AG04450 (cell line): ENCODE measurements around the gene DDX27. TPM values are rescaled to one million over a fixed set of nuclear protein-coding genes. Genes with fewer than 3 reads are reported as not detected.
A peak's percentile ranks its signal among the peaks of the same experiment; 100 is the strongest.

Experiments
- CTCF ChIA-PET: fragments of 300-600, 350-600 bp; formaldehyde crosslinking; extraction: SDS; loops from one replicate; lab custom pipeline; 2022; ENCODE audit warnings: antibody characterized with exemption, inconsistent platforms; lab: Charles Lee
- POLR2A ChIA-PET: fragments of 350-600 bp; formaldehyde crosslinking; extraction: SDS; loops from one replicate; lab custom pipeline; 2021; ENCODE audit warnings: antibody characterized with exemption, inconsistent platforms; lab: Yijun Ruan, JAX
- DNase-seq: peaks from one replicate; pipeline ENCODE4 v3.0.0-alpha.2; 2011; ENCODE audit warnings: low read depth, low spot score
- H3K27ac ChIP-seq: one replicate; pipeline ENCODE4 v1.5.1; 2012; ENCODE audit warnings: low read depth, low read length, control low read depth
- H3K27me3 ChIP-seq: one replicate; pipeline ENCODE4 v1.6.0; 2012; ENCODE audit warnings: low read length; ENCODE audit not compliant: control insufficient read depth, insufficient read depth
- H3K4me3 ChIP-seq: 2 replicates; pipeline ENCODE4 v1.5.1; 2011; ENCODE audit warnings: mild to moderate bottlenecking, low read depth, low read length, control low read depth
- H3K9me3 ChIP-seq: 2 replicates; pipeline ENCODE4 v1.5.1; 2012; ENCODE audit warnings: low read length; ENCODE audit not compliant: control insufficient read depth, insufficient read depth
- CTCF ChIP-seq: IDR thresholded peaks from 2 replicates; pipeline ENCODE4 v1.5.1; 2011; ENCODE audit warnings: low read depth, low read length, control low read depth, inconsistent platforms
- polyA plus RNA-seq: library from polyadenylated mRNA; depleted of rRNA; stranded (reverse); fragments of >200 nt; gene quantifications from 2 replicates; pipeline ENCODE4 v1.2.3, GENCODE V29; 2011; rRNA removed
- small RNA-seq: library from RNA; depleted of rRNA; stranded (forward); fragments of <200 nt; gene quantifications from one replicate; pipeline ENCODE3, GENCODE V24; 2012; ENCODE audit warnings: low read depth; ENCODE audit not compliant: insufficient read length

DDX27 gene
- polyA plus RNA-seq, 1 experiment, result 31.3 TPM

GRCh38 chr20:49291200-49291599, 72.0 kb downstream of the DDX27 start:
- ChIA-PET CTCF (no interaction called here), POLR2A (interaction anchor here (2.1 kb wide), 1 partner anchor 13 kb away, joined by 6 read pairs; the partner anchor contains the start of gene ZNFX1)
- no peak for TF ChIP-seq CTCF
- no peak for DNase-seq
- peaks cover 10% of the 10 kb centered on the region; the same call in 1 of the 2 replicates for H3K9me3 ChIP-seq
- no peaks in the 10 kb centered on the region for H3K27me3 ChIP-seq
- peak overlapping the region; percentile 31 for H3K27ac ChIP-seq
- no peak overlapping the region for H3K4me3 ChIP-seq

GRCh38 chr20:49292010-49292409, 72.8 kb downstream of the DDX27 start:
- peaks cover 1% of the 10 kb centered on the region; the same call in 1 of the 2 replicates for H3K9me3 ChIP-seq
- no peak for DNase-seq
- no peak overlapping the region for H3K4me3 ChIP-seq
- no peaks in the 10 kb centered on the region for H3K27me3 ChIP-seq
- no peak for TF ChIP-seq CTCF
- H3K27ac ChIP-seq, result no peak overlapping the region
- CTCF ChIA-PET, result no interaction called here
- POLR2A ChIA-PET, result interaction anchor here (0.5 to 0.7 kb wide), 2 partner anchors 15 to 192 kb away, joined by 3 read pairs; no protein-coding TSS in a partner anchor

GRCh38 chr20:49293122-49293521, 73.9 kb downstream of the DDX27 start:
- Histone ChIP-seq H3K27ac (no peak overlapping the region), H3K4me3 (no peak overlapping the region), H3K9me3 (no peaks in the 10 kb centered on the region), H3K27me3 (no peaks in the 10 kb centered on the region)
- no peak for DNase-seq
- ChIA-PET CTCF (no interaction called here), POLR2A (no interaction called here)
- no peak for TF ChIP-seq CTCF

Small RNA genes lying within 50 kb of the gene (small RNA-seq; reads per million reads assigned to genes)
- 1,143 reads per million, percentile 96 among the genes with 10 or more reads in this experiment for gene SNORD12B
- gene SNORD12C, result 297 reads per million, percentile 92 among the genes with 10 or more reads in this experiment

Other genes starting within 250 kb of the DDX27 start
- gene CSE1L, start 173.1 kb upstream of the DDX27 start, polyA plus RNA-seq, result 41.0 and 49.3 TPM in 2 replicates
- gene STAU1, start 31.1 kb upstream of the DDX27 start, polyA plus RNA-seq, result 75.4 and 80.7 TPM in 2 replicates
- 9.6 and 16.6 TPM in 2 replicates for gene ZNFX1, start 58.6 kb downstream of the DDX27 start, polyA plus RNA-seq